Heart right ventricle (tissue), 16 donors: Measurements from ENCODE around the gene LRRC75A. TPM values are rescaled to one million over a fixed set of nuclear protein-coding genes. Genes with fewer than 3 reads are reported as not detected.

Experiments
- ATAC-seq, 8 donors: fragments of 200-7000 bp; cut with Tn5 transposase; one replicate each; pipeline ENCODE4 v1.9.1; 2020; ENCODE audit warnings: mild to moderate bottlenecking in 8 of 8, moderate library complexity in 8 of 8, moderate number of reproducible peaks in 1 of 8
- DNase-seq, 2 donors: peaks; one replicate each; pipeline ENCODE4 v3.0.0-alpha.2; 2020
- H3K27ac ChIP-seq, 10 donors: fragments of 200-600 bp; sonication (generic) in 2 of 10; one replicate each; pipeline versions ENCODE4 v1.5.0 to v1.8.0; 2020 to 2022; ENCODE audit warnings: mild to moderate bottlenecking in 3 of 10
- H3K27me3 ChIP-seq, 7 donors: fragments of 200-600 bp; one replicate each; pipeline ENCODE4 v1.8.0; 2021 to 2022; ENCODE audit warnings: mild to moderate bottlenecking in 2 of 7
- H3K36me3 ChIP-seq, 9 donors: fragments of 200-600 bp; sonication (generic) in 1 of 9; one replicate each; pipeline versions ENCODE4 v1.5.0 to v1.8.0; 2020 to 2022; ENCODE audit warnings: mild to moderate bottlenecking in 2 of 9
- H3K4me1 ChIP-seq, 9 donors: fragments of 200-600 bp; sonication (generic) in 1 of 9; one replicate each; pipeline versions ENCODE4 v1.5.0 to v1.8.0; 2020 to 2022; ENCODE audit warnings: mild to moderate bottlenecking in 4 of 9
- H3K4me3 ChIP-seq, 10 donors: fragments of 200-600 bp; sonication (generic) in 2 of 10; one replicate each; pipeline versions ENCODE4 v1.5.0 to v1.8.0; 2020 to 2022; ENCODE audit warnings: mild to moderate bottlenecking in 7 of 10, moderate library complexity in 2 of 10
- H3K9me3 ChIP-seq, 11 donors: fragments of 200-600 bp in 10 of 11; sonication (generic) in 2 of 11; one replicate each; pipeline versions ENCODE4 v1.5.0 to v1.8.0; 2013 to 2022; ENCODE audit warnings: mild to moderate bottlenecking in 2 of 11, control low read depth in 1 of 11, moderate library complexity in 1 of 11
- CTCF ChIP-seq, 9 donors: fragments of 200-600 bp; sonication (generic) in 2 of 9; IDR thresholded peaks; one replicate each; pipeline versions ENCODE4 v1.5.0 to v1.8.0; 2021 to 2022; ENCODE audit warnings: antibody characterized with exemption in 9 of 9, mild to moderate bottlenecking in 5 of 9, moderate library complexity in 1 of 9
- WGBS, 2 donors: extraction: QIAGEN DNeasy Blood & Tissue Kit; methylation state at CpG; one replicate each; pipeline ENCODE4 v1.1.7; 2013; ENCODE audit warnings: inconsistent platforms in 1 of 2; 5-methylcytosine and 5-hydroxymethylcytosine counted together
- intact Hi-C, 10 donors: fragments of 100-400 bp; cut with DNase I; formaldehyde crosslinking; loops; one replicate each; pipeline versions ENCODE4 v1.11.1 to v1.14.2; 2022
- polyA plus RNA-seq, 2 donors: library from polyadenylated mRNA; stranded (reverse); fragments of 200-250 nt; gene quantifications; one replicate each; pipeline ENCODE4 v1.2.3, GENCODE V29; 2013
- total RNA-seq, 10 donors: library from RNA; stranded (reverse); fragmentation: NEBNext Ultra II Directional in 3 of 10; extraction: Animal tissue kit (Norgen Biotek cat#: 25700) in 3 of 10; gene quantifications; one replicate each; pipeline versions ENCODE4 v1.2.1 to v1.2.4, GENCODE V29; 2021 to 2023
- donor health status: Arrhythmogenic right ventricular cardiomyopathy.
- donor health status: ischemic (EF 13 %, LVEDD 7.1; RV severe dilation, severe dysfunction).
- donor health status: healthy with polysubstance abuse.
- donor health status: DM: no; HTN: yes; CAD: no.
- donor health status: DM: no; HTN: no; CAD: no.
- donor health status: ischemic (EF 25% LVEDD 6.9; RV normal size, moderate dysfunction).
- donor health status: ischemic (EF 25% LVEDD 5.7; RV mildly dilated, moderate dysfunction).
- donor health status: healthy.
- donor health status: DM: yes; HTN: yes; CAD: no.
- donor health status: Ischemic cardiomyopathy.
- donor health status: ischemic (EF 35%, LVEDD 5.7; RV mildly dilated, moderate dysfunction).
- donor health status: nonischemic (EF 11% LVEDD 7.7; RV severe dilation, severe dysfunction).
- donor health status: DM: yes; HTN: yes; CAD: no.
- donor health status: PGD.
- donor health status: ischemic (EF 29% LVEDD 5.4; RV normal size, mild dysfunction).
- donor health status: nonischemic (EF 23%, LVEDD 6.1; RV moderate dilation, normal function).

LRRC75A gene
- total and polyA plus RNA-seq, 12 donors: 0.34 to 1.3 (median 0.58) TPM

GRCh38 chr17:16461606-16461866 lies 30.5 kb downstream of the LRRC75A start:
- H3K36me3 ChIP-seq: peaks cover 0 to 3% (median 0%) of the 10 kb centered on the region in 9 donors
- H3K27ac ChIP-seq: no peak overlapping the region
- H3K4me3 ChIP-seq: no peak overlapping the region
- no peaks in the 10 kb centered on the region for H3K9me3 ChIP-seq
- TF ChIP-seq CTCF (IDR thresholded peaks at IDR 0.05): no peak
- DNase-seq: no peak
- peaks cover 14 to 57% (median 33%) of the 10 kb centered on the region in 9 donors for H3K4me1 ChIP-seq
- no peak for ATAC-seq
- intact Hi-C loops: no loop called here
- no peaks in the 10 kb centered on the region for H3K27me3 ChIP-seq
- WGBS, 2 donors: 95 to 100% methylated on average over 3 of the region's 3 CpGs

DNA sequence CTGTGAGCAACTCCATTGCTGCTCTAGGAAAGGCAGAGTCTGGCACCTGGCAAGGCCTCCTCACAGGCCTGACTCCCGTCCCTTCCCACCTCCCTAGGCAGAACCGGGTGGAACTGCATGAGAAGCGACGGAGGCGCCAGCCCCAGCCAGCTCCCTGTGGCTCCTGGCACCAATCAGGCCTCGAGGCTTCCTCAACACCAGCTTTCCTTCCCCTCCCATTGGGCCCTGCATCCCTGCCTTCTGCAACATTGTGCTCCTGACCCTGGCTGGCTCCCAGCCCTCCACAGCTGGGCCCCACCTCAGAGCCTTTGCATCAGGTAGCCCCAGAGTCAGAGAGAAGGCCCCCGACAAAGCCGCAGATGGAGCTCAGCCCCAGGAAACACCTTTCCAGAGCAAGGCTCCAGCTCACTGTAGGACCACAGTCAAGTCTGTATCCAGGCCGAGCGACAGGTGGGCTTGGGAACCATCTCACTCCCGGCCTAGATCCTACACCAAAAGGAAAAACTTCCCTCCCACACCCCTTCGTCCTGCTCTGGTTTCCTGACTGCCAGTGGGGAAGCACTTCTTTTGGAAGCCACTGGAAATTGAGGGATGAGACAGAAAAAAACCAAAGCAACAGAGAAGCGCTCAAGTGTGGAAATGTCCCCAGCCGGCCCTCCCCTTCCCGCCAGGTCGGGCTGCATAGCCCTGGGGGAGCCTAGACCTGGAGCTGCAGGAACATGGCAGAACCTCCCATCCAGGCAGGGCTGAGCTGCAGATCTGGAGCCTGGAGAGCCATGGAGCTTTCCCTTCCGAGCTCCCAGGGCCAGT lies 31.0 kb downstream of the LRRC75A start:
- no peak for TF ChIP-seq CTCF (IDR thresholded peaks at IDR 0.05)
- no peak overlapping the region for H3K4me3 ChIP-seq
- H3K27ac ChIP-seq: no peak overlapping the region
- intact Hi-C loops: no loop called here
- ATAC-seq: no peak
- no peaks in the 10 kb centered on the region for H3K9me3 ChIP-seq
- H3K36me3 ChIP-seq: peaks cover 0 to 3% (median 0%) of the 10 kb centered on the region in 9 donors
- 92 to 94% methylated on average over 17 of the region's 17 CpGs for WGBS, 2 donors
- no peak for DNase-seq
- no peaks in the 10 kb centered on the region for H3K27me3 ChIP-seq
- H3K4me1 ChIP-seq: peaks cover 11 to 51% (median 28%) of the 10 kb centered on the region in 9 donors

DNA sequence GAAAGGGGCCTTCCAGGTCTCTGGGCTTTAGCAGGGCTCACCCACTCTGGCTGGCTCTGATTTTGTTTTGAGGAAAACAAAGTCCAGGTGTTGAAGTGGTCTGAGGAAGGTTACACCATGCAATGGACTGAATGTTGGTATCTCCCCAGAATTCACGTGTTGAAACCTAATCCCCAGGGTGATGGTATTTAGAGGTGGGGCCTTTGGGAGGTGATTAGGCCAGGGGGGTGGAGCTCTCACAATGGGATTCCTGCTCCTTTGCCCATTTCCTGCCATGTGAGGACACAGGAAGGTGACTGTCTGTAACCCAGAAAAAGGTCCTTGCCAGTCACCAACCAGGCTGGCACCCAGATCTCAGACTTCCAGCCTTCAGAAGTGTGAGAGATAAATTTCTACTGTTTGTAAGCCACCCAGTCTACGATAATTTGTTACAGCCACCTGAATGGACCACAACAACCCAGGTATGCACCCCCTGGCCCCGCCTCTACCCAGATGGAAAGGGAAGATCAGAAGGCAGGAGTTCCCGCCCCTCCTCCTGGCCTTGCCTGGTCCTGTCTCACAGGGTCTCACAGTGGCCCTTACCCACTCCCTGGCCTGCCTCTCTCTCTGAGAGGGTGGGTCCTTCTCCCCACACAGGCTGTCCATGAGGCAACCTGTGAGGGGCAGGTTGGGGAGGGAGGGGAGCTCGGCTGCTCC lies 32.0 kb downstream of the LRRC75A start:
- DNase-seq (no peak), ATAC-seq (no peak)
- Histone ChIP-seq H3K27ac (no peak overlapping the region), H3K36me3 (peaks cover 0 to 3% (median 0%) of the 10 kb centered on the region in 9 donors), H3K9me3 (no peaks in the 10 kb centered on the region), H3K4me3 (no peak overlapping the region), H3K4me1 (peaks cover 6 to 41% (median 19%) of the 10 kb centered on the region in 9 donors), H3K27me3 (no peaks in the 10 kb centered on the region)
- intact Hi-C loops: loop anchor here in 2 of 10 donors (5.0 to 10.0 kb wide), 2 partner anchors 57 to 125 kb away; no protein-coding TSS in a partner anchor
- WGBS, 2 donors: 79 to 83% methylated on average over 5 of the region's 5 CpGs
- no peak for TF ChIP-seq CTCF (IDR thresholded peaks at IDR 0.05)

- peaks cover 6 to 34% (median 12%) of the 10 kb centered on the region in 9 donors for H3K4me1 ChIP-seq
- H3K27ac ChIP-seq: no peak overlapping the region
- no peak for ATAC-seq
- 73% methylated on average over 11 of the region's 11 CpGs for WGBS, 2 donors
- no peak for DNase-seq
- no peak for TF ChIP-seq CTCF (IDR thresholded peaks at IDR 0.05)
- H3K9me3 ChIP-seq: no peaks in the 10 kb centered on the region
- peaks cover 0 to 3% (median 0%) of the 10 kb centered on the region in 9 donors for H3K36me3 ChIP-seq
- no peak overlapping the region for H3K4me3 ChIP-seq
- no peaks in the 10 kb centered on the region for H3K27me3 ChIP-seq
- intact Hi-C loops: loop anchor here in 2 of 10 donors (5.0 to 10.0 kb wide), 2 partner anchors 58 to 126 kb away; no protein-coding TSS in a partner anchor
Observed at GRCh38 chr17:16459271-16459670, 32.7 kb downstream of the LRRC75A start.
